Caco-2 (cell line): ENCODE data around the gene BPIFB2. TPM values are rescaled to one million over a fixed set of nuclear protein-coding genes. Genes with fewer than 3 reads are reported as not detected.

ENCODE experiments used
- BruUV-seq: library from RNA; stranded (reverse); fragments of 400-500 nt; replicated peaks from 2 replicates; lab custom pipeline; 2021; lab: Mats Ljungman, UMichigan
- CTCF ChIA-PET: fragments of 300-600 bp; sonication (Branson Sonifier 250); formaldehyde crosslinking; loops from one replicate; lab custom pipeline; 2022; ENCODE audit warnings: antibody characterized with exemption; lab: Charles Lee
- POLR2A ChIA-PET: fragments of 300-600 bp; sonication (Branson Sonifier 250); formaldehyde crosslinking; loops from one replicate; lab custom pipeline; 2022; ENCODE audit warnings: antibody characterized with exemption; lab: Charles Lee
- DNase-seq, 2 experiments: peaks; one replicate each; pipeline versions ENCODE4 v3.0.0 to v3.0.0-alpha.2; 2020 to 2022
- H3K27me3 ChIP-seq: replicated peaks from 2 replicates; pipeline ENCODE4 v1.6.0; 2011; ENCODE audit warnings: low read length; ENCODE audit not compliant: control insufficient read depth, insufficient read depth
- H3K36me3 ChIP-seq: 2 replicates; pipeline ENCODE4 v1.5.1; 2011; ENCODE audit warnings: low read length; ENCODE audit not compliant: control insufficient read depth, insufficient read depth
- H3K4me1 ChIP-seq: fragments of 250-450 bp; sonication (Bioruptor Pico); 2 replicates; pipeline ENCODE4 v1.5.1; 2020; ENCODE audit warnings: mild to moderate bottlenecking
- H3K4me3 ChIP-seq: 2 replicates; pipeline ENCODE4 v1.5.1; 2011; ENCODE audit warnings: low read depth, mild to moderate bottlenecking, control low read depth, low read length
- H3K9me3 ChIP-seq: fragments of 250-450 bp; sonication (Bioruptor Pico); 2 replicates; pipeline ENCODE4 v1.5.1; 2020; ENCODE audit warnings: mild to moderate bottlenecking, moderate library complexity
- H3K27ac Mint-ChIP-seq: one replicate; pipeline ENCODE4 v1.8.0; 2022; ENCODE audit warnings: mixed read lengths; ENCODE audit not compliant: unreplicated experiment
- H3K27me3 Mint-ChIP-seq: one replicate; pipeline ENCODE4 v1.8.0; 2022; ENCODE audit warnings: mixed read lengths; ENCODE audit not compliant: insufficient read depth, unreplicated experiment
- H3K36me3 Mint-ChIP-seq: one replicate; pipeline ENCODE4 v1.8.0; 2022; ENCODE audit warnings: mild to moderate bottlenecking, mixed read lengths; ENCODE audit not compliant: insufficient read depth, unreplicated experiment
- H3K4me1 Mint-ChIP-seq: one replicate; pipeline ENCODE4 v1.8.0; 2022; ENCODE audit warnings: low read depth, mixed read lengths; ENCODE audit not compliant: unreplicated experiment
- H3K4me3 Mint-ChIP-seq: one replicate; pipeline ENCODE4 v1.8.0; 2022; ENCODE audit warnings: mild to moderate bottlenecking, moderate library complexity, mixed read lengths; ENCODE audit not compliant: unreplicated experiment
- H3K9me3 Mint-ChIP-seq: one replicate; pipeline ENCODE4 v1.8.0; 2022; ENCODE audit warnings: mixed read lengths; ENCODE audit not compliant: unreplicated experiment
- CTCF ChIP-seq, 2 experiments: fragments of 200-600 bp in 1 of 2; IDR thresholded peaks; 1 replicate in 1 of 2; 2 replicates in 1 of 2; pipeline versions ENCODE4 v1.5.1 to v1.8.0; 2011 to 2022; ENCODE audit warnings: antibody characterized with exemption in 1 of 2, control low read depth in 1 of 2, inconsistent platforms in 1 of 2, low read depth in 1 of 2, low read length in 1 of 2, mild to moderate bottlenecking in 1 of 2, moderate library complexity in 1 of 2; ENCODE audit not compliant: insufficient read depth in 1 of 2, severe bottlenecking in 1 of 2, unreplicated experiment in 1 of 2
- intact Hi-C: fragments of 100-400 bp; cut with micrococcal nuclease; formaldehyde crosslinking; loops from one replicate; pipeline ENCODE4 v1.10.0; 2022; ENCODE audit not compliant: unreplicated experiment
- total RNA-seq: library from RNA; stranded (reverse); gene quantifications from 2 replicates; pipeline ENCODE4 v1.2.3, GENCODE V29; 2022

The BPIFB2 gene
- total RNA-seq, 1 experiment from 2014 or later: not detected

GRCh38 chr20:32991383-32991782 lies 16.1 kb upstream of the BPIFB2 start:
- Histone ChIP-seq H3K4me1 (no peaks in the 10 kb centered on the region), H3K27me3 (no peaks in the 10 kb centered on the region), H3K9me3 (peaks cover 7% of the 10 kb centered on the region), H3K36me3 (no peaks in the 10 kb centered on the region), H3K4me3 (no peak overlapping the region)
- peaks cover 15% of the 10 kb centered on the region for H3K9me3 Mint-ChIP-seq
- H3K27ac Mint-ChIP-seq: no peak overlapping the region
- H3K4me3 Mint-ChIP-seq: no peak overlapping the region
- no peak for TF ChIP-seq CTCF (IDR thresholded peaks at IDR 0.05; ENCODE audit: insufficient read depth in 1 of 2, low read depth in 1 of 2, low read length in 1 of 2, severe bottlenecking in 1 of 2, unreplicated experiment in 1 of 2)
- peaks cover 6% of the 10 kb centered on the region for H3K27me3 Mint-ChIP-seq
- BruUV-seq: no TSS peak
- CTCF ChIA-PET: no interaction called here
- no peaks in the 10 kb centered on the region for H3K4me1 Mint-ChIP-seq
- intact Hi-C loops: no loop called here
- POLR2A ChIA-PET: no interaction called here
- no peak for DNase-seq
- no peaks in the 10 kb centered on the region for H3K36me3 Mint-ChIP-seq

- BruUV-seq: no TSS peak
- Mint-ChIP-seq H3K4me3 (no peak overlapping the region), H3K4me1 (no peaks in the 10 kb centered on the region), H3K27me3 (peaks cover 9% of the 10 kb centered on the region), H3K36me3 (no peaks in the 10 kb centered on the region), H3K9me3 (peaks cover 15% of the 10 kb centered on the region), H3K27ac (no peak overlapping the region)
- TF ChIP-seq CTCF (IDR thresholded peaks at IDR 0.05; ENCODE audit: insufficient read depth in 1 of 2, low read depth in 1 of 2, low read length in 1 of 2, severe bottlenecking in 1 of 2, unreplicated experiment in 1 of 2): no peak
- ChIA-PET POLR2A (no interaction called here), CTCF (no interaction called here)
- intact Hi-C loops: no loop called here
- no peak for DNase-seq
- Histone ChIP-seq H3K4me3 (no peak overlapping the region), H3K4me1 (no peaks in the 10 kb centered on the region), H3K36me3 (no peaks in the 10 kb centered on the region), H3K9me3 (peaks cover 7% of the 10 kb centered on the region), H3K27me3 (no peaks in the 10 kb centered on the region)
Measured at GRCh38 chr20:32991792-32992641, 15.5 kb upstream of the BPIFB2 start.

GRCh38 chr20:32993496-32994050 lies 13.9 kb upstream of the BPIFB2 start:
- BruUV-seq: no TSS peak
- CTCF ChIA-PET: interaction anchor here (0.6 to 1.4 kb wide), 2 partner anchors 89 to 102 kb away, joined by 3 to 4 read pairs; no protein-coding TSS in a partner anchor
- H3K27me3 Mint-ChIP-seq: peaks cover 9% of the 10 kb centered on the region
- H3K36me3 Mint-ChIP-seq: no peaks in the 10 kb centered on the region
- no peak overlapping the region for H3K4me3 Mint-ChIP-seq
- H3K4me1 Mint-ChIP-seq: no peaks in the 10 kb centered on the region
- intact Hi-C loops: no loop called here
- H3K36me3 ChIP-seq: no peaks in the 10 kb centered on the region
- H3K9me3 ChIP-seq: peaks cover 7% of the 10 kb centered on the region
- DNase-seq: no peak
- no peaks in the 10 kb centered on the region for H3K4me1 ChIP-seq
- H3K4me3 ChIP-seq: no peak overlapping the region
- no peaks in the 10 kb centered on the region for H3K27me3 ChIP-seq
- POLR2A ChIA-PET: no interaction called here
- TF ChIP-seq CTCF (IDR thresholded peaks at IDR 0.05; ENCODE audit: insufficient read depth in 1 of 2, low read depth in 1 of 2, low read length in 1 of 2, severe bottlenecking in 1 of 2, unreplicated experiment in 1 of 2): no peak
- H3K27ac Mint-ChIP-seq: no peak overlapping the region
- H3K9me3 Mint-ChIP-seq: peaks cover 15% of the 10 kb centered on the region
